Mesothelial cell of epicardium (in vitro differentiated cells): ENCODE results near the gene ELP1. TPM values are rescaled to one million over a fixed set of nuclear protein-coding genes. Genes with fewer than 3 reads are reported as not detected.
"Not testable (repeated sequence)": the region's sequence is repeated elsewhere in the genome, so short reads cannot be mapped to it uniquely, and the experiment has no call there.

ENCODE experiments used
- DNase-seq, 2 experiments: peaks; one replicate each; pipeline ENCODE4 v3.0.0; 2021; ENCODE audit warnings: low spot score in 2 of 2; ENCODE audit not compliant: unreplicated experiment in 2 of 2
- H3K27ac Mint-ChIP-seq: 2 replicates; pipeline ENCODE4 v1.8.0; 2021; ENCODE audit warnings: mixed read lengths
- H3K27me3 Mint-ChIP-seq: 2 replicates; pipeline ENCODE4 v1.8.0; 2021; ENCODE audit warnings: low read depth, mixed read lengths
- H3K36me3 Mint-ChIP-seq: 2 replicates; pipeline ENCODE4 v1.8.0; 2021; ENCODE audit warnings: mixed read lengths
- H3K4me1 Mint-ChIP-seq: 2 replicates; pipeline ENCODE4 v1.8.0; 2021; ENCODE audit warnings: mixed read lengths
- H3K4me3 Mint-ChIP-seq: 2 replicates; pipeline ENCODE4 v1.8.0; 2021; ENCODE audit warnings: mild to moderate bottlenecking, moderate library complexity, mixed read lengths
- H3K9me3 Mint-ChIP-seq: 2 replicates; pipeline ENCODE4 v1.8.0; 2021; ENCODE audit warnings: mixed read lengths
- total RNA-seq: library from RNA; stranded (reverse); gene quantifications from 3 replicates; pipeline ENCODE4 v1.2.1, GENCODE V29; 2021
- TF ChIP-seq, protein P1 (sequence below): fragments of 200-600 bp; sonication (generic); IDR thresholded peaks from one replicate; pipeline ENCODE4 v1.5.0; 2021; ENCODE audit warnings: antibody characterized with exemption; ENCODE audit not compliant: unreplicated experiment

Gene ELP1
- total RNA-seq, 1 donor from 2014 or later: 31.0 TPM

DNA sequence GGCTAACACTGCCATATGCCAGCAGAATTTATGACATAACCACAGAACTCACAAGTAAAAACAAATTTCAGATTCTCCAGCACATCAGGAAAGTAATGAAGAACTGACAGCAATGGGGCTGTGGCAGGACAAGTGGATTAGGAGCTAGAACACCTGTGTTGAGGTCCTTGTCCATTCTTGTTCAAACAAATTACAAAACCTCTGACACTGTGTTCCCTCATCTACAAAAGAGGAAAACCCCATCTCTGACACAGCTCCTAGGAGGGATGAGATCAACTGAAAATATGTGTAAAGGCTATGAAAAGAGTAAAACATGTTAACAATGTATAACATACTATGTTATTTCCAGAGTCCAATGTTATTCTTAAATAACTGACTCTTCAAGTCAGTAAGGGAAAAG lies 23.5 kb downstream of the ELP1 start:
- H3K4me3 Mint-ChIP-seq: no peak overlapping the region
- no peak overlapping the region for H3K27ac Mint-ChIP-seq
- no peaks in the 10 kb centered on the region for H3K9me3 Mint-ChIP-seq
- H3K36me3 Mint-ChIP-seq: peaks cover 40% of the 10 kb centered on the region
- H3K27me3 Mint-ChIP-seq: no peaks in the 10 kb centered on the region
- DNase-seq: no peak
- H3K4me1 Mint-ChIP-seq: no peaks in the 10 kb centered on the region
- TF ChIP-seq, protein P1, sequence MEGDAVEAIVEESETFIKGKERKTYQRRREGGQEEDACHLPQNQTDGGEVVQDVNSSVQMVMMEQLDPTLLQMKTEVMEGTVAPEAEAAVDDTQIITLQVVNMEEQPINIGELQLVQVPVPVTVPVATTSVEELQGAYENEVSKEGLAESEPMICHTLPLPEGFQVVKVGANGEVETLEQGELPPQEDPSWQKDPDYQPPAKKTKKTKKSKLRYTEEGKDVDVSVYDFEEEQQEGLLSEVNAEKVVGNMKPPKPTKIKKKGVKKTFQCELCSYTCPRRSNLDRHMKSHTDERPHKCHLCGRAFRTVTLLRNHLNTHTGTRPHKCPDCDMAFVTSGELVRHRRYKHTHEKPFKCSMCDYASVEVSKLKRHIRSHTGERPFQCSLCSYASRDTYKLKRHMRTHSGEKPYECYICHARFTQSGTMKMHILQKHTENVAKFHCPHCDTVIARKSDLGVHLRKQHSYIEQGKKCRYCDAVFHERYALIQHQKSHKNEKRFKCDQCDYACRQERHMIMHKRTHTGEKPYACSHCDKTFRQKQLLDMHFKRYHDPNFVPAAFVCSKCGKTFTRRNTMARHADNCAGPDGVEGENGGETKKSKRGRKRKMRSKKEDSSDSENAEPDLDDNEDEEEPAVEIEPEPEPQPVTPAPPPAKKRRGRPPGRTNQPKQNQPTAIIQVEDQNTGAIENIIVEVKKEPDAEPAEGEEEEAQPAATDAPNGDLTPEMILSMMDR: no peak

DNA sequence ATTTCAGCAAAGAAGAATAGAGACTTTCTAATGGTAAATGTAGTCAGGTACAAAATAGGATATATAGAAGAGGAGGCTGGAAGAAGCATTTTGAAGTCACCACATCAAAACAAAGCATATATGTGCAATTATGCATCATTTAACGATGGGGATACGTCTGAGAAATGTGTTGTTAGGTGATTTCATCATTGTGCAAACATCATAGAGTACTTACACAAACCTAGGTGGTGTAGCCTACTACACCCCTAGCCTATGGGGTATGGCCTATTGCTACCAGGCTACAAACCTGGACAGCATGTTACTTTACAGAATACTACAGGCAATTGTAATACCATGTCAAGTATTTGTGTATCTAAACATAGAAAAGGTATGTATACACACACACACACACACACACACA lies 28.4 kb downstream of the ELP1 start:
- Mint-ChIP-seq H3K27me3 (no peaks in the 10 kb centered on the region), H3K9me3 (no peaks in the 10 kb centered on the region), H3K36me3 (peaks cover 42% of the 10 kb centered on the region), H3K4me3 (no peak overlapping the region), H3K4me1 (no peaks in the 10 kb centered on the region), H3K27ac (no peak overlapping the region)
- DNase-seq: no peak
- TF ChIP-seq, protein P1: no peak

DNA sequence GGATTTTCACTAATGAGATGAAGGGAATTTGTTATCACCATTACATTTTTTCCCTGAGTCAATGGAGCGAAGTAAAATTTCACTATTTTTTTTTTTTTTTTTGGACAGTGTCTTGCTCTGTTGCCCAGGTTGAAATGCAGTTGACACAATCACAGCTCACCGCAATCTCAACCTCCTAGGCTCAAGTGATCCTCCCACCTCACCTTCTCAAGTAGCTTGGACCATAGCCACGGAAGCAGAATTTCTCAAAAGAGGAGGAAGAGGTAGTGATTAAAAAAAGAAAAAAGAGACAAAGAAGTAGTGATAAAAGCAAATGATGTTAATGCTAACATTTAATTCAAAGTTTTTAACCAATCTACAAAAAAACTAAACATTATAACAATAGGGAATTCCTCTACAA lies 29.8 kb downstream of the ELP1 start:
- no peaks in the 10 kb centered on the region for H3K9me3 Mint-ChIP-seq
- no peak overlapping the region for H3K4me3 Mint-ChIP-seq
- H3K27ac Mint-ChIP-seq: no peak overlapping the region
- no peaks in the 10 kb centered on the region for H3K27me3 Mint-ChIP-seq
- peaks cover 40% of the 10 kb centered on the region for H3K36me3 Mint-ChIP-seq
- DNase-seq: no peak
- no peaks in the 10 kb centered on the region for H3K4me1 Mint-ChIP-seq
- TF ChIP-seq, protein P1: no peak

DNA sequence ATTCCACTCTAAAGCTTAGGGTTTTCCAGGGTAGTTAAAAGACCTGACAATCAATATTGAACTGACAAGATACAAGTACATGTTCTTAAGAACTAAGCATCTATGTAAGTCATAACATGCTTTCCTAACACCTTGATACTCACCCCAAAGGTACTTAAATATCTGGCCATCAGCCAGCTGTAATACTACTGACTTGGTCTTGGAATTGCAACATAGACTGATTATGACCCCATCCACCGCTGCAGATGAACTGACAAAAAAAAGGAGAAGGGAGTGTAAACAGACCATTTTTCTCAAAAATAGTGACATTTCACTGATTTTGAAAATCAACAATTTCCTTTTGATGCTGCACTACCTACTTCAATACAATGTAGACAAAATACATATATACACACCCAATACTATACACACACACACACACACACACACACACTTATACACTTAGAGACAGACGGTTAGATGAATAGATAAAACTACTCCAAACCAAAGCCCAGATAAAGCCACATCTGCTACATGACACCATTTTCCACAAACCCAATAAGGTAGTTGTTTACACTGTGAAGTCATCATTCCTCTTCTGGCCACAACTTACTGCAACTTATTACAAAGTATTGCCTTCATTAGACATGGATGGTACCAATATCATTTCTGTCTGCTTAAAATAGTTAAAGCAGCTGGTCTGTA lies 30.4 kb downstream of the ELP1 start:
- TF ChIP-seq, protein P1: no peak
- Mint-ChIP-seq H3K4me1 (no peaks in the 10 kb centered on the region), H3K9me3 (no peaks in the 10 kb centered on the region), H3K27me3 (no peaks in the 10 kb centered on the region), H3K4me3 (no peak overlapping the region), H3K36me3 (peaks cover 40% of the 10 kb centered on the region), H3K27ac (no peak overlapping the region)
- DNase-seq: no peak

DNA sequence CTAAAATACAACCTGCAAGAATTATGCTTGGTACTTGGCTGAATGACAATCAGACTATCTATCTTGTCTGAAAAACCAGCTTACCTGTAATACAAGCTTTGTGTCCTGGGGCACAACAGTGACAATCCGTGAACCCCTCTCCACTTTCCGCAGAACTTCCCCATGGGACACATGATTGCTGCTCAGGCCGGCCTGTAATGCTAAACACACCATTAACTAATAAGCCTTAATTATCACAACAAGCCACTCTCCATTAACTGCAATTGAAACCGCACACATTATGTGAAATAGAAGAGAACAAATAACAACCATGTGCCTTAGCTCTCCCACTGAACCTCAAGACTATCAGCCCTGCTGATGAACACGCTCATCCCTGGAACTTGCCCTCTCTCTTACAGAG lies 33.7 kb downstream of the ELP1 start:
- no peak overlapping the region for H3K4me3 Mint-ChIP-seq

DNA sequence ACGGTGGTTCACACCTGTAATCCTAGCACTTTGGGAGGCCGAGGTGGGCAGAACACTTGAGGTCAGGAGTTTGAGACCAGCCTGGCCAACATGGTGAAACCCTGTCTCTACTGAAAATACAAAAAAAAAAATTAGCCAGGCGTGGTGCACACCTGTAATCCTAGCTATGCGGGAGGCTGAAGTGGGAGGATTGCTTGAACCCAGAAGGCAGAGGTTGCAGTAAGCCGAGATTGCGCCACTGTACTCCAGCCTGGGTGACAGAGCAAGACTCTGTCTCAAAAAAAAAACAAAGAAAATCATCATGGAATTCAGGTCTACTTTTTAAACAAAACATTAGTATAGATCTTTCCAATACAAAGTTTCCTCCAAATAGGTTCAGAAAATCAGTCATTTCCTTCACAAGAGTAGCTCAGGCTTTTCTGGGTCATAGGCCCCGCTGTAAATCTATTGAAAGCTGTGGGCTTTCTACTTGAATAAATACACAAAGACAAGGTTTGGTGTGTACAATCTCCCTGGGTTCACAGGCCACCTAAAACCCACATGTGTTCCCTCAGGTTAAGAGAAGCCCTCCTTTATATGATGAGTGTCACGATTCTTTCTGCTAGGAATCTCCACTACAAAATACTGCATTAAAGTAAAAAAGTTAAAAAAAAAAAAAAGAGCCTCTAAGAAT lies 34.8 kb downstream of the ELP1 start:
- not testable (repeated sequence) for DNase-seq, H3K4me3 Mint-ChIP-seq, H3K27me3 Mint-ChIP-seq, H3K9me3 Mint-ChIP-seq, H3K27ac Mint-ChIP-seq, H3K4me1 Mint-ChIP-seq
- H3K36me3 Mint-ChIP-seq: peaks cover 48% of the 10 kb centered on the region

More for the DNA sequence above, 33.7 kb downstream of the ELP1 start:
- Mint-ChIP-seq H3K27ac (no peak overlapping the region), H3K27me3 (no peaks in the 10 kb centered on the region), H3K9me3 (no peaks in the 10 kb centered on the region), H3K36me3 (peaks cover 48% of the 10 kb centered on the region), H3K4me1 (no peaks in the 10 kb centered on the region)
- TF ChIP-seq, protein P1: no peak
- no peak for DNase-seq
